DMS 273 treated with DMSO at 0.1 percent for 48 hours (cell line): ENCODE results near the gene C3.
"Not testable (repeated sequence)": the region's sequence is repeated elsewhere in the genome, so short reads cannot be mapped to it uniquely, and the experiment has no call there.

Experiments used
- DNase-seq: peaks from one replicate; lab custom pipeline; 2025; lab: John Stamatoyannopoulos, UW

The C3 gene

DNA sequence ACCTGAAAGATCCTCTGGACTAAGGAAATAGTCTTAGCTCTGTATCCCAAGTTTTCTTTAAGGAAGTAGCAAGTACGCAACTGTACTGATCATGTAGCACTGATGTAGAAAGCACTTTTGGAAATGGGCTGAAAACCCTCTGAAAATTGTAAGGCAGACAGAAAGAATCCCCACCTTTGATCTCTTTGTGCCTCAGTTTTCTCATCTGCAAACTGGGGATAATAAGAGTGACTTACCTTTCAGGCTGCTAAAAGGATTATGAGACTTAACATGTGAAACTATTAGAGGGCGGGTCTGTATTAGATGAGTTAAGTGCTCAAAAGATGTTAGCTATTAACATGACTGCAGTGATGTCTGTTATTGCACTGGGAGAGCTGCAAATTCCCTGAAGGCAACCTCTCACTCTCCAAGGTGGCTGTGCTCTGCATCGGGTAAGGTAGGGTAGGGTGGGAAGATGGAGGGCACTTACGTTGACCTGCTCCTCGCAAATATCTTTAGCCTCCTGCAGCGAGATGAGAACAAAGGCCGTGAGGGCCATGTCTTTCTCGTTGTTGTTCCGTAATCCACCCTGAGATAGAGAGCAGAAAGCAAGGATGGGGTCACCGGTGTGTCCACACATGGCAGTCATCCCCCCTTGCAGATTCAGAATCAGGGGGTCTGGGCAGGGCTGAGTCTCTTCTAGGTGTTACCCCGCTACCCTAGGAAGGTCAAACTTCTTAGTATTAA is 30.1 kb downstream of the C3 start:
- no peak for DNase-seq

DNA sequence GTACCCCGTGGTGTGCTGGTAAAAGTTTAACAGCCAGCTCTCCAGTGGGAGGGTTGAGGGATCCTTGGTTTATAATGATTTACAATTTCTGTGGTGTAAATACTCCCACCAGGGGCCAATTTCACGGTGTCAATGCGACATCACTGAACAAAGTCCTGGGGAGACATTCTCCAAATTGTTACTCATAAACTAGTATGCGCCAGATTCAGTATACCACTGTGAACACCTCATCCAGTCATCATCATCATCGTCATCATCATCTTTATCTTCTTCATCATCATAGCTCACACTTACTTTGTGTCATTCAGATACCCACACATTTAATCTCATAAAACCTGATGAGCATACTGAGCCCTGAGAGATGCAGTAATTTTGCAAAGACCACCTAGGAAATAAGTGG is 33.3 kb downstream of the C3 start:
- no peak for DNase-seq

DNA sequence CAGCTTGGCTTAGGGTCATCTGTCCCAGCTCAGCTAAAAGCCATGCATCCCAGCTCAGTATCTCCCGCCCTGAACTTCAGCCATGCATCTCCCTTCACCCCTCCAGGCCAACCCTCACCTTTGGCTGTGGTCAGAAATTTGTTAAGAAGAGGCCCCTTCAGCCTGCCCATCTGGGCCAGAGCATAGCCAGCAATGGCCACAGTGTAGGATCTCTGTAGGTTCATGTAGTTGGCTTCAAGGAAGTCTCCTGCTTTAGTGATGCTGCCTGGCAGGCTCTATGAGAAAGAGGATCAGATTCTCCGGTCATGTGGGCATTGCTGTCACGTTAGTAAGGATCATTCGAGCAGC is 33.8 kb downstream of the C3 start:
- no peak for DNase-seq

DNA sequence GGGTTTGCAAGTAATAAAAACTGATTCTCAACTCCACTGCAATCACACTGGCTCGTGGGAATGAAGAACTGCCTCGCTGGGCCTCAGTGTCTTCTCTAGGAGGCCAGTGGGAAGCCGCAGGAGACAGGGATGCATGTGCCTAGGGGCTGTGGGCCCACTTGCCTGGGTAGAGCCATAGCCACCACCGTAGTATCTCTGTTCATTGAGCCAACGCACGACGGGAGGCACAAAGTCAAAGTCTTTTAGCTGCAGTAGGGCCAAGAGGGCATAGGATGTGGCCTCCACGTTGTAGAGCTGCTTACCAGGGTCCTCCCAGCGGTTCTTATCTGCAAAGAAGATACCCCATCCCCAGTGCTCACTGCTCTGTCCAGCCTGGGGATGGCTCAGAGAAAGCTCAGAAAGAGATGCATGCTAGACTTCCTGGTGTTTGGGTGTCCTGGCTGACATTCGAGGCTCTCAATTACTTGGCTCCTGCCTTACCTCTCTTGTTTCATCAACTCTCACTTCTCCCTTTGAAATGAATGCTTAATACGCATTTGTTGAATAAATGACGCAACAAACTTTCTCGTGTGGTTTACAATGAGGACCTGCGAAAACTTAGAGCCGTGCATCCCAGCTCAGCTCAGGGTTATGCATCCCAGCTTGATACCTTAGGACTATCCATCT is 34.4 kb downstream of the C3 start:
- DNase-seq = no peak

DNA sequence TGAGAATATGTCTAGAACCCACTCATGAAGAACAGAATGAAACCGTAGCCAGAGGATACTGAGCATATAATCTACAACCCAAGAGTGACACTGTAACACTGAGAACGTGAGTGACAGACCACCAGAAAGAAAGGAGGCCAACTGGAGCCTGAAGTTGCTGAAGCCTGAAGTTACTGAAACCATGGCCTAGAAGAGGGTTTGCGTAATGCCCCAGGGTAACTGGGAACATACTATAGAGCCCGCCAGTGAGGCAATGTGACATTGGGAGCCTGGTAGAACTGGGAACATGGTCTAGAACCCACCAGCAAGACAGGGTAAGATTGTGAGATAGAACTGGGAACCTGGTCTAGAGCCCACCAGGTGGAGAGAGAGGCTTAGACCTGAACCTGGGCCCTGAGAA is 35.0 kb downstream of the C3 start:
- DNase-seq = no peak

DNA sequence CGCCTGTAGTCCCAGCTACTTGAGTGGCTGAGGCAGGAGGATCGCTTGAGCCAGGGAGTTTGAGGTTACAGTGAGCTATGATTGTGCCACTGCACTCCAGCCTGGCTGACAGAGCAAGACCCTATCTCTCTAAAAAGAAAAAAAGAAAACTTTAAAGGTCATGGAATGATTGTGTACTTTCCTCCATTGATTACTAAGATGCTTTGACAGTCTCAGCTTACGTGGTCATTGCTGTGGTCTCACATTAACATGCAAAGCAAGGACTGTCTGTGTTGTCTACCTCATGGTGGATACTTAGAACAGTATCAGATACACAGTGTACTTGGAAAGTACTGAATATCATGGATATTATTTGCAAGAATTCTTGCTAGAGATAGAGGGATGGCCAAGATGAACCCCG is 36.5 kb downstream of the C3 start:
- no peak for DNase-seq

DNA sequence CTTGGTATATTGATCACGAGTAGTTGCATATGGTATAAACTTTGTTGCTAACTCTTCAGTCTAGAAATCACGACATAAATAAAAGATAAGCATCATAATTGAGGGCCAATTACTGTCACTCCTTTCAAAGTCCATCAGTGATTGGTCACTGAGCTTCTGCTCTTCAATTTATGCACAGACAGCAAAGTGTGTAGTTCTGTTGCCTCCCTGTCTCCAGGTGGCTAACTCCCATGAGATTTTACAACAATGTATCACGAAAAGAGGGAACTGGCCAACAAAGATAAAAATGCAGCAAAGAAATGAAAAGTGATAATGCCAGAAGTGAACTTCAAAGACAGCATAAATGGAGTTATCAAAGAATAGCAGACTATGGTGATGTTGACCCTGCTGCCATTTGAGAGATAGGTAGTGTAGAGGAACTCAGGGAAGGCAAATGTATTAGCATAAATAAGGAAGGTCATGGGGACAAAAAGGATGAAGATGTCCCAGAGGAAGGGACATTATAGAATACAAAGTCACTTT is 37.8 kb downstream of the C3 start:
- DNase-seq = no peak

DNA sequence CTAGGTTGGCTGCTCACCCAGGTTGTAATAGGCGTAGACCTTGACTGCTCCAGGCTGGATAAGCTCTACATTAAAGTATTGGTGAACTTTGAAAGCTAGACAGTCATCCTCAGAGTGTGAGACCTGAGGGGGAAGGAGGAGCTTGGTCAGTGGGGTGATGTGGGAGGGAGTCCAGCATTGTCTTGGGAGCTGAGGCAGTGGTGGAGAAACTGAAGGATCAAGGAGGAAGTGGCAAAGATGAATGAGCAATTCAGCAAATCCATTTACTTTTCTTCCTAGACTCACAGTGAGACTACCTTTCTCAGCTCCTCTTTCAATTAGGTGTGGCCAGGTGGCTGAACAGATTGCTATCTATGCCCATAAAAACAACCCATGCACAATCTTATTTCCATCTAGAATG is 40.3 kb downstream of the C3 start:
- DNase-seq = no peak

DNA sequence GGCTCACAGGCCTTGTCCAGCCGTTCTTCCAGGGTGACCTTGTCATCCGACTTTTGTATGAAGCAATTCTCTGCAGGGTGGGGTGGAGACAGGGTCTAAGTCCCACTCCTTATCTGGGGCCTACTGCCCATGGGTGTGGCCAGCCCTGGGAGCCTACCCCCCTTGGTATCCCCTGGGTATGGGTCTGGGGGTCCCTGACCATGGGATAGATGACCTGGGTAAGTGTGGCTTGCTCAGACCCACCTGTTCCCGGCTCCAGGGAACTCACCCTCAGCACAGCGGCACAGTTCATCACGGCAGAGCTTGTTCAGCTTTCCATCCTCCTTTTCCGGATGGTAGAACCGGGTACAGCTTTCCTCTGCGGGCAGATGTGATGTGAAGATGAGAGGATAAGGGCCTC is 41.3 kb downstream of the C3 start:
- no peak for DNase-seq

DNA sequence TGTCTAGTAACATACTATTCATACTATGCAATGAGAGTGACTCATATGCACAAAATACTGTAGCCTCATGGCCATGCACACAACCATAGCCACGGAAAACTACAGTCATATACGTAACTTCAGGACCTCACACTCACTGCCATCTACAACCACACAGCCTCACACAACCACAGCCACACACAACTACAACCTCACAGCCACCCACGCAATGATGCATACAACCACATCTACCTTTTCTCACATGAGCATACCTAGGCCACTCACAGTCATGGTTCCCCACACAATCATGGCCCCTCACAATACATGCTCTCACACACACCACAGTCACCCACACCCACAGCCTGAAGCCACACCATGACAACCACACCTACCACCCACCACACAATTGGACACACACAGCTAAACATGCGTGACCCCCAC is 41.8 kb downstream of the C3 start:
- no peak for DNase-seq

DNA sequence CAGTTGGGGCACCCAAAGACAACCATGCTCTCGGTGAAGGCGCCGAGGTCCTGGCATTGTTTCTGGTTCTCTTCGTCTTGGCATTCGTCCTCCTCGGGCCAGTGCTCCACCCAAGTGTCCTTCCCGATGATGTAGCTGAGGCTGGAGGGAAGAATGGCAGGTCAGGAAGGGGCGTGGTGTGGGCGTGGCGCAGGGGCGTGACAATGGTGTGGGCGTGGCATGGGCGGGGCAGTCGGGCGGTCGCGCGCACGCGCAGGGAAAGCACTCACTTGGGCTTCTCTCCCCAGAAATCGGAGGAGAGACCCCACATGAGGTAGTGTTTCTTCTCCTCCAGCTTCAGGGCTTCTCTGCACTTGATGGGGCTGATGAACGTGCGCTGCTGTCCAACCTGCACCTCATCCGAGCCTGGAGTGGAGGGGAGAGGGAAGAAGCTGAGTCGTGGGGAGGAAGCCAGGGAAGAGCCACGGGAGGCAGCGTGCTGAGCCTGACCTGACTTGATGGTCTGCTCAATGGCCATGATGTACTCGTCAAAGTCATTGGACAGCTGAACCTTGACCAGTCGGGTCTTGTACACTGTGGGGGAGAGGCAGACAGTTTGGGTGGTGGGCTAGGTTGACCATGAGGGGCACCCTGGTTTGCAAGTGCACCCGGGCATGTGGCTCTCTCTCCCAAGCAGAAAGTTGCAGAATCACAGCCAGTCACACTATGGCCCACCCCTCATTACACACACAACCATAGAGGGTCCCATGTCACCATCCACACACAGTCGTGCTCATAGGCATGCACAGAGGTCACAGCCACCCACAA is 42.4 kb downstream of the C3 start:
- no peak for DNase-seq

DNA sequence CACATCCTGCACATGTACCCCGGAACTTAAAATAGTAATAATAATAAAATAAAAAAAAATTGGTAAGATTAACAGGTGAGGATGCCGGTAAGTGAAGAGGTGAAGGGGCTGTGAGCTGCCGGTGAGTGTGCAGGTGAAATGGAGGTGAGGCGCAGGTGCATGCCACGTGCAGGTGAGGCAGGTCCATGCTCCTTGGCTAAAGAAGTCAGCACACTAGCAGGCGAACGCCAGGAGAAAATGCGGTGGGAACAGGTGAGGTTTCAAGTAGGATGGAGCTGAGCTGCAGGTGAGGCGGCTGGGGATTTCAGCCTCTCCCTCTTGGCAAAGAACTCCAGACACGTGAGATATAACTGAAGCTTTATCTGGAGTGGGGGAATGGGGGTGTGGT is 43.0 kb downstream of the C3 start:
- DNase-seq = no peak

DNA sequence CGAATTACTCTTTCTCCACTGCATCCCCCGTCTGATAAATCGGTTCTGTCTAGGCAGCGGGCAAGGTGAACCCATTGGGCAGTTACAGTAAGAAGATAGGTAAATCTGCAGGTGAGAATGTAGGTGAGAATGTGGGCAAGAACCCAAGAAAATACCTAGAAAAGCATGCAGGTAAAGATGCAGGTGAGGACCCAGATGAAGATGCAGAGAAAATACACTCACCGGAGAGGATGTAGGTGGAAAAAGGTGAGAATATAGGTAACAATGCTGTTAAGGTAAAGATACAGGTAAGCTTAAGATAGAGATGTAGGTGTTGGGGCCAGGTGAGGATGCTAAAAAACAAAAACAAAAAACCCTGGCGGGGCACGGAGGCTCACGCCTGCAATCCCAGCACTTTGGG is 44.2 kb downstream of the C3 start:
- no peak for DNase-seq

DNA sequence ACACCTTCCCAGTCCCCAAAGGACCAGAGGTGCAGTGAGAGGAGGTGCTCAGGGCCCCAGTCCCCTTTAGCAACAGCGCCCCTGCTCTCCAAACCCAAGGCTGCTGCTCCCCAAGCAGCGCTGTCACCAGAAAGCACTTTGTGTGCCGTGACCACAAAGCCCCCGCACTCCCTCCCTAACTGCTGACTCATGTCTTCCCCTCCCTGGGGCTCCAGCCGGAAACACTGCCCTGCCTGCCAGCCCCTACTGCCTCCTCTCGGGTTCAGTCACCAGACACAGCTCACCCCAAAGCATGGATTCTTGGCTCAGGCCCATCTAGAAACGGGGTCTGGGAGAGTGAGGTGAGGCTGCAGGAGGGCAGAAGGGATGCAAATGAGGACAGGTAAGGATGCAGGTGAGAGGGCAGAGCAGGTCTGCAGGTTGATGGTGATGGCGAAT is 45.6 kb downstream of the C3 start:
- no peak for DNase-seq

DNA sequence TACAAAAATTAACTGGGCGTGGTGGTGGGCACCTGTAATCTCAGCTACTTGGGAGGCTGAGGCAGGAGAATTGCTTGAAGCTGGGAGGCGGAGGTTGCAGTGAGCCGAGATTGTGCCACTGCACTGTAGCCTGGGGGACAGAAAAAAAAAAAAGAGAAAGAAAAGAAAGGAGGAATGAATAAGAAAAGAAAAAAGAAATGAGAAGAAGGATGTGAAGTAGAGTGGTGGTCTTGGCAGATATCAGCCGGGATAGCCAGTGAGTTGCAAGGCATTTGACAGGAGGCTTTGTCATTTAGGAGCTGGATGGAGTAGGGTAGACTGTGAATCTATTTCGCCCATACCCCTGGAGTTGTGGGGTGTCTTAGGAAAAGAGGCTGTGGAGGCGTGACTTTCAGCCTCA is 46.0 kb downstream of the C3 start:
- not testable (repeated sequence) for DNase-seq

DNA sequence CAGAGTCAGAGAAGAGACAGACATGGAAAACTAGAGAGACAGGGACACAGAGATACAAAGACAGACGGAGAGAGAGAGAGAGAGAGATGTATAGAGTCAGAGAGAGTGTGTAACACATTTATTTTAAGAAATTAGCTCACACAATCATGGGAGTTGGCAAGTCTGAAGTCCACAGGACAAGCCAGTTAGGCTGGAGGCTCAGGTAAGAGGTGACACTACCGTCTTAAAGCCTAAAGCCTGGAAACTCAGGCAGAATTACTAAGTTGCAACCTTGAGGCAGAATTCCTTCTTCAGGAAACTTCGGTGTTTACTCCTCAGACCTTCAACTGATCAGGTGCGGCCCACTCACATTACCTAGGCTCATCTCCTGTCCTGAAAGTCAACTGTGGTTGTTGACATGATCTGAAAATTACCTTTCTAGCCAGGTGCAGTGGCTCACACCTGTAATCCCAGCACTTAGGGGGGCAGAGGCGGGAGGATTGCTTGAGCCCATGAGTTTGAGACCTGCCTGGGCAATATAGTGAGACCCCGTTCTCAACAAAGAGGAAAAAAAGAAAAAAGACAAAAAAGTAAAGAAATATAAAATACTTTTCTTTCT is 47.7 kb downstream of the C3 start:
- no peak for DNase-seq

DNA sequence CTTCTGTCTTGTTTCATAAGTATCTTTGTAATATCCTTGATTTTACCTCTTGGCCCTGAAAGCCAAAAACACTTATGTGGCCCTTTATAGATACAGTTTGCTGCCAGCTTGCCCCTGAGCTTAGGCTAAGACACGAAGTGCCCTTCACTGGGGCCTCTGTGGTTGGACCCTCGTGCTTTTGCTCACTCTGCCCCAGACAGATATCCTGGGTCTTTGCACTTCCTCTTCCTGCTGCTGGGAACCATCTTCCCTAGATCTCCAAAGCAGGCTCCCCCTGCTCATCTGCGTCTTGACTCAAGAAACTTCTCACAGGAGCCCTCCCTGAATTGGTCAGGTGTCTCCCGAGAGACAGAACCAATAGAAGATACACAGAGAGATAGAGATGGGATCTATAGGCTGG is 48.5 kb downstream of the C3 start:
- no peak for DNase-seq

DNA sequence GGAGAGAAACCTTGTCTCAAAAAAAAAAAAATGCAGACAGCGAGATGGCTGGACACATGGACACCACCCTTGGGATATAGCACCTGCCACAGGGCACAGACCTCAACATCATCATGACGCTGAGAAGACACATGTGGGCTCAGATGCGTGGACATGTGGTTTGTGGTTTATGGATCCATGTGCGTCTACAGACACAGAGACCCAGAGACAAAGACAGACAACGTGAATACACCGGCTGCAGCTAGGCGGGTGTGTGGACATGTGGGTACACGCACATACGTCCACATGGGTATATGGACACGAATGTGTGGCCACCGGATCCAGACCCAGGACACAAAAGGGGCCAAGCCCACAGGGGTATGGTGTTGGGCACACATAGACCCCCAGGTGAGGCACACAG is 51.8 kb downstream of the C3 start:
- no peak for DNase-seq

DNA sequence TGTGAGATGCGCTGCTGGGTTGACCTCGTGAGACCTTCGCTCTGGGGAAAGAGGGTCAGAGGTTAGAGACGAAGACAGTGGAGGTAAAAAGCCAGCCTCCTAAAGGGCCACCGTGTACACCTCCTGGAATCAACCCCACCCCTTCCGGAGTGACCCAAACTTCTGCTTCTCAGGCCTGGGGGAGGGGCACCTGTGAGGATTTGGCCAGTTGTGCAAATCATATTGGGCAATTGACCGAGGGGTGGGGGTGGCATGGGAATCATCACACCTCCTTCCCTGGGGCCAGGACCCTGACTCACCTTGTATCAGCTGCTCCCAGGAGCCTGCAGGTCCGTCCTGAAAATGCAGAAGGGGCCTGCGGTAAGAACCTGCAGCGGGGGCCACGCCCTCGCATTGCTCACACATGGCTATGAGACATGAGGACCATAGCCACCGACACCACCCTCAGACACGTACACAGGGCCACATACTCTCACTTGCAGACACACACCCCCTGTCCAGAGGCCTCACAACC is 53.3 kb downstream of the C3 start:
- no peak for DNase-seq

DNA sequence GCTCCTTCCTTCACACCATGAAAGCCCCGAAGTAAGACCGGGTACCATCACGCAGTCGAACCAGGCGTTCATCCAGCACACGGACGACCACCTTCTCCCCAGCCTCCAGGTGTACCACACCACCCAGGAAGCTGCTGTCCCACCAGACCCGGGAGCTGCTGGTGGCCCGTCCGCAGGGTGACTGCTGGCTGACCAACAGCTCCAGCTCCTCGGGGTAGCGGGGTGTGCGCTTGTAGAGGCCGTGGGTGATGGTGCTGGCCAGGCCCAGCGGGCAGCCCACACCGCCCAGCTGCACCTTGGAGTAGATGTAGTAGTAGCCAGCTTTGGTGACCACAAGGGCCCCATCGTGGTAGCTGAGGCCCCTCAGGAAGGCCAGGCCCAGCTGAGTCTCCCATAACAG is 55.5 kb downstream of the C3 start:
- DNase-seq = no peak

DNA sequence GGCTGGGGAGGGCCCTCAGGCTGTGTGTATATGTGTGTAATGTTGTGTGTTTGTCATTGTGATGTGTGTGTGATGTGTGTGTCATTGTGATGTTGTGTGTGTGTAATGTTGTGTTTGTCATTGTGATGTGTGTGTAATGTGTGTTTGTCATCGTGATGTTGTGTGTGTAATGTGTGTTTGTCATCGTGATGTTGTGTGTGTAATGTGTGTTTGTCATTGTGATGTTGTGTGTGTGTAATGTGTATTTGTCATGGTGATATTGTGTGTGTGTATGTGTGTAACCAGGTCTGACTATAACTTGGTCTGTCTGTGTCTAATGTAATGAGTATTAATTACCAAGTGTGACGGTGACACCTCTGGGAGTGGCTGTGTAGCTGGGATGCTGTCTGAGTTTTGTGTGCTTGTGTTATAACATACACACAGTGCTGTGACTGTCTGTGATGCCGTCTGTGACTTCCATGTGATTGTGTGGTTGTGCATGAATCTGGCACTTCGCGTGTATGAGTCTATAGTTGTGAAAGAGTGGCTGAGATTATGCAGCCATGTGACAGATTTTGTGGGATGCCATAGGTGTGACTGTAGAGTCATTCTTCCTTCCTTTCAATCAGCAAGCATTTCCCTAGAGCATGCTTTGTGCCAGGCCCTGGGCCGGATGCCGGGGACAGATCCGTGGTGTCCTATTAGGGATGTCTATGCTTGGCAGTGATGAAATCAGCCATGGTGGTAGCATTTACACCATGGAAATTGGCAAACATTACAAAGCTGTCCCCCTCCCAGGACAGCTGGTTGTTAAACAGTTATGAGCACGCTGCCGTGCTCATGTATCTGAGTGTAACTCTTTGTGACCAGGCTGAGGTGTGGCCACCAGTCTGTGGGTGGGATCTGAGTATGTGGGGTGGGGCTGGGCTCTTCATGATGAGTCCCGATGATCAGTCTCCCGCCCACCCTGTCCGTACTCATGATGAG is 56.9 kb downstream of the C3 start:
- DNase-seq = no peak
